ENCODE measurements around the gene LAMA2. TPM values are rescaled to one million over a fixed set of nuclear protein-coding genes. Genes with fewer than 3 reads are reported as not detected.

The LAMA2 gene
- total and polyA plus RNA-seq, 2 of the 13 experiments (the other 11 are each of a cell fraction or from before 2014, with no cell fraction given): 0.11 to 0.28 TPM

DNA sequence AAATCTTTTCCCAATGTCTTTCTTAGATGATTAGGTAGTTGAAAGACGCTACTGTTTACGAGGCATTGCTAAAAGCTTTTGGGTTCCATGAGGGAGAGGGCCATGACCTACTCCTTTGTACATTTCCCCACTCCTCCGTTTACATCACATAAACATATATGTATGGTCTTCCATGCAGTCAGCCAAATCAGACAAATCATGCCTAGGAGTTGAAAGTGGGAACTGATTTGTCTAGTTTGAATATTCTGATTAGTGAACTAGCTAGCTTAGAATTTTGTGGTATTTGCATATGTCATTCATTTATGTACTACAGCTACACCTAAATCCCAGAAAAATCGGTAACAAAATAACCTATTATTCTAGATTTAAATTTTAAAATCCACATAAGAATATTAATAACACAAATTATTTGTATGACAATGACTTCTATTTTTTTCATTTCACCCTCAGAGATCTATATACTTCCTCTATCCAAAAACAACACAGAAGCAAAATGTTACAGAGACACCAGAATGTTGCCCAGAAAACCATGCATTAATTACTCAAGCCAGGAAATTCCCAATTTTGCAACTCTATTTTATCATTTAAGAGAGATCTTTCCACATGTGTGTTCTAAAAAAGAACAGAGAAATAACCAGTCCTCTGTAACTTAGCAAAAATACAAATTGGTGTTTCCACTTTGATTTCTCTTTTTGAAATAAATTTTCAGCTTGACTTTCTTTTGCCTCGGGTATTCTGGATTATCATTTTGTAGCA is 231.9 kb downstream of the LAMA2 start:
- no peak overlapping the region for H2AFZ ChIP-seq (ENCODE audit: low read length)
- POLR2A ChIA-PET: no interaction called here

More for the DNA sequence above, 231.9 kb downstream of the LAMA2 start:
- Histone ChIP-seq H3K79me2 (ENCODE audit: insufficient read depth, low read length) (no peaks in the 10 kb centered on the region), H3K4me2 (ENCODE audit: low read depth, low read length) (no peak overlapping the region), H3K4me1 (ENCODE audit: insufficient read depth, low read length) (no peaks in the 10 kb centered on the region), H3K9me3 (ENCODE audit: low read length) (no peaks in the 10 kb centered on the region), H3K27me3 (ENCODE audit: control insufficient read depth in 1 of 2, insufficient read depth in 2 of 2, low read length in 2 of 2) (no peaks in the 10 kb centered on the region), H4K20me1 (ENCODE audit: insufficient read depth, low read length) (no peaks in the 10 kb centered on the region), H3K27ac (ENCODE audit: extremely low read length, insufficient read depth, low read length) (no peak overlapping the region), H3K4me3 (replicated peaks in 1 of 3; ENCODE audit: insufficient read depth in 1 of 3, low read depth in 2 of 3, low read length in 3 of 3) (no peak overlapping the region), H3K9ac (ENCODE audit: insufficient read depth, low read depth, low read length) (no peak overlapping the region), H3K36me3 (replicated peaks in 1 of 2; ENCODE audit: control insufficient read depth in 1 of 2, insufficient read depth in 2 of 2, low read length in 2 of 2) (no peaks in the 10 kb centered on the region)
- in situ Hi-C loops (cut with HindIII; ENCODE audit: extremely low pct_ligation_motif_present, low pct_unique_long_range_greater_than_20kb): no loop called here
- FAIRE-seq (no peak), DNase-seq (ENCODE audit: low spot score) (no peak), ATAC-seq (no peak)
- intact Hi-C loops (cut with micrococcal nuclease; ENCODE audit: unreplicated experiment): no loop called here
- BruUV-seq (replicated peaks): no TSS peak
- 1% methylated on average over 5 of the region's 5 CpGs for WGBS (ENCODE audit: low lambda C conversion rate)
- TF ChIP-seq ZSCAN5A (CRISPR knock-in tag; IDR thresholded peaks at IDR 0.05; ENCODE audit: borderline replicate concordance): no peak
- no peak for TF ChIP-seq ZNF350 (CRISPR knock-in tag; IDR thresholded peaks at IDR 0.05; ENCODE audit: borderline replicate concordance, low read depth)
- TF ChIP-seq E2F5 (CRISPR knock-in tag; conservative IDR thresholded peaks at IDR 0.05): no peak
- TF ChIP-seq, protein P1, sequence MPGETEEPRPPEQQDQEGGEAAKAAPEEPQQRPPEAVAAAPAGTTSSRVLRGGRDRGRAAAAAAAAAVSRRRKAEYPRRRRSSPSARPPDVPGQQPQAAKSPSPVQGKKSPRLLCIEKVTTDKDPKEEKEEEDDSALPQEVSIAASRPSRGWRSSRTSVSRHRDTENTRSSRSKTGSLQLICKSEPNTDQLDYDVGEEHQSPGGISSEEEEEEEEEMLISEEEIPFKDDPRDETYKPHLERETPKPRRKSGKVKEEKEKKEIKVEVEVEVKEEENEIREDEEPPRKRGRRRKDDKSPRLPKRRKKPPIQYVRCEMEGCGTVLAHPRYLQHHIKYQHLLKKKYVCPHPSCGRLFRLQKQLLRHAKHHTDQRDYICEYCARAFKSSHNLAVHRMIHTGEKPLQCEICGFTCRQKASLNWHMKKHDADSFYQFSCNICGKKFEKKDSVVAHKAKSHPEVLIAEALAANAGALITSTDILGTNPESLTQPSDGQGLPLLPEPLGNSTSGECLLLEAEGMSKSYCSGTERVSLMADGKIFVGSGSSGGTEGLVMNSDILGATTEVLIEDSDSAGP (CRISPR knock-in tag; IDR thresholded peaks at IDR 0.05; ENCODE audit: borderline replicate concordance): no peak
- no peak for TF ChIP-seq ZNF746 (CRISPR knock-in tag; IDR thresholded peaks at IDR 0.05)
- TF ChIP-seq MXD1 (CRISPR knock-in tag; IDR thresholded peaks at IDR 0.05): no peak
- CTCF ChIA-PET (ENCODE audit: low intra/inter-chr PET ratio, low total read pairs): no interaction called here

Data from HepG2 (cell line).